Left hindlimb (tissue), 1 donor: ENCODE results near the gene HDGF.

ENCODE experiments used
- DNase-seq: peaks from one replicate; pipeline ENCODE4 v3.0.0-alpha.2; 2018

The HDGF gene

DNA sequence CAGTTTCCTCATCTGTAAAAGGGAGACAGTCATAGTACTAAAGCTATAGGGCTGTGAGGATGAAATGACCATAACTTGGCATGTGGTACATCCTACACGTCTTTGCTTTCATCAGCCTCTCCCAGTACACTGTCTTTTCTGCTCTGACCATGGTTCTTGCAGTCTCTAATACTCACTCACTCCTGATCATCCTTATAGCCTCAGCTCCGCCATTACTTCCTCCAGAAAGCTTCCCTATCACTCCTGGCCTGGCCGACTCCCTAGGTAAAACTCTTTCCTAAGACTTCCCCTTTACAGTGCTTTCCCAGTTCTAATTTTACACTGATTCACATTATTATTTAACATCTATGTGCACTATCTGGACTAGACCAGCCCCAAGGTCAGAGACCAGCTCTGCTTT lies 5.6 kb downstream of the HDGF start:
- no peak for DNase-seq

DNA sequence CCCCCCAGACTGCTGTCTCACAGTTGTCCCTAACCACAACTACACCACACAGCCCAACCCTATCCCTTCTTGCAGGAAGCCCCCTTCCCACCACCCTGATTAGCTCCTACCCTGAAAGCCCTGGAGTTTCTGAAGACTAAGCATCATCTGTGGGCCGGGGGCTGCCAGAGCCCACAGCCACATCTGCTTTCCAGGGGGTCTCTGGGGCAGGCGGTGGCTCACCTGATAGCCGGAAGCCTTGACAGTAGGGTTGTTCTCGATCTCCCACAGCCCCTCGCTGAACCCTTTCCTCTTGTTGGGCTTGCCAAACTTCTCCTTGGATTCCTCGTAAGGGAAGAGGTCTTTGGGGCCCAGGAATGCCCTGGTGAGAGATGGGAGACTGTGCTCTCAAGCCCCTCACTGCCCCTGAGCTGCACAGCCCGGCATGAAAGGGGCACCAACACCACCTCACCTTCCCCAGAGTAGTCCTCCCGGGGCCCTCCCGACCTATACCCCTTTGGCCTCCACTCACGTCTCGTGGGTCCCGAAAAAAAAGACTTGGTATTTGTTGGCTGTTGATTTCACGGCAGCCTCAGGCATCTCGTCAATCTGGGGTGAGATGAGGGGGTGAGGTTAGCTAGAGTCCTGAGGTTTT lies 6.6 kb downstream of the HDGF start:
- no peak for DNase-seq

- DNase-seq: no peak
Measured at GRCh38 chr1:156744344-156744743, 7.1 kb downstream of the HDGF start.

DNA sequence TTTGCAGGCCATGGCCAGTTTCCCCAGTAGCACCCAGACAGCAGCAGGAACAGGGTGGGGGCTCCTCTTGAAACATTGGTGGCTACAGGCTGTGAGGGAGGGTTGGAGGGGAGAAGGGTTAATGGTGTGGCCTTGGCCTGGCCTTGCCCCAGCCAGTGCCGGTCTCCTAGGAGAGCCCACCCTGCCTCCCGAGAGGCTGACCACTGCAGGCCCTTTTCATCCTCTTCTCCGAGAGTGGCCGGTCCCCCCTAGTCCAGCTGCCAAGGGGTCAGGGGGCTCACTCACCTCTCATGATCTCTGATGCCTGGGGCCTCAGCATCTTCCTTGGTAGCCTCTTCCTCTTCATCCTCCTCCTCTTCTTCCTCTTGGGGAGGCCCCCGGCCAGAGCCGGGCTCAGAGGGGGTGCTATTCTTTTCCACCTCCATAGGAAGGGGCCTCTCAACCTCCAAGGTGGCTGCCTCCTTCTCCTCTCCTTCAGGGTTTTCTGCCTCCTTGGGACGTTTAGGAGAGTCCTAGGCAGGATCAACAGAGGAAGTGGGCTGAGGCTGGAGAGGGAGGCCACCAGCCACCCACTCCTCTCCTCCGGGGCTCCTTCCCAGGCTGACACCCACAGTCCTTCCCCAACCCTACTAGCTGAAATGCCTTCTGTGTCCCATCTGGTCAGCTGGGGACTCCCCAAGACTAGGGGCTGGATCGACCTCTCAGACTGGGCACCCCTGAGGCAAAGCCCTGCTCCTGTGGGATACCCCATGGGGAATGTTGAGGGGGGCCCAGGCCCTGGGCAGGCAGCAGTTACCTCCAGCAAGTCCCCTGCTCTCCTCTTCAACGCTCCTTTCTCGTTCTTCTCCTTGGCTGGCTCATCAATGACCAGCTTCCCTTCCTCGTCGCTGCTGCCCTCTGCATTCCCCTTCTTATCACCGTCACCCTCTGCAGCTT lies 7.8 kb downstream of the HDGF start:
- no peak for DNase-seq

GRCh38 chr1:156742801-156743200 lies 8.7 kb downstream of the HDGF start:
- DNase-seq: no peak

DNA sequence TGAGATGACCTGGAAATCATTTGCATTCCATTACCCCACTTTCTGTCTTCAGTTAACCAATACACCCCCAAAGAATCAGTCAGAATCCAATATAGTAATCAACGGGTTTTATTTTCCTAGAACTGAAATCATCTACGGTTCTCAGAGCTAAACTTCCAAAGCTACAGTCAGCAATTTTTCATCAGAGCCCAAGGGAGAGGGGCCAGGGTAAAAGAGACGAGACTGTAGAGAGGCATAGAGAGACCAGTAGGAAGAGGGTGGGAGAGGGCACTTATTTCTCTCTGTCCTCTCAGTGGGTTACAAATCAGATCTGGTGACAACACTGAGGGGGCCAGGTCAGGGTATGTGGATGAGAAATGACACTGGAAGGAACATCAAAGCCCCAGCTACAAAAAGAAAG lies 9.5 kb downstream of the HDGF start:
- DNase-seq: no peak

- DNase-seq: no peak
Measured at GRCh38 chr1:156741481-156741983, 9.9 kb downstream of the HDGF start.

DNA sequence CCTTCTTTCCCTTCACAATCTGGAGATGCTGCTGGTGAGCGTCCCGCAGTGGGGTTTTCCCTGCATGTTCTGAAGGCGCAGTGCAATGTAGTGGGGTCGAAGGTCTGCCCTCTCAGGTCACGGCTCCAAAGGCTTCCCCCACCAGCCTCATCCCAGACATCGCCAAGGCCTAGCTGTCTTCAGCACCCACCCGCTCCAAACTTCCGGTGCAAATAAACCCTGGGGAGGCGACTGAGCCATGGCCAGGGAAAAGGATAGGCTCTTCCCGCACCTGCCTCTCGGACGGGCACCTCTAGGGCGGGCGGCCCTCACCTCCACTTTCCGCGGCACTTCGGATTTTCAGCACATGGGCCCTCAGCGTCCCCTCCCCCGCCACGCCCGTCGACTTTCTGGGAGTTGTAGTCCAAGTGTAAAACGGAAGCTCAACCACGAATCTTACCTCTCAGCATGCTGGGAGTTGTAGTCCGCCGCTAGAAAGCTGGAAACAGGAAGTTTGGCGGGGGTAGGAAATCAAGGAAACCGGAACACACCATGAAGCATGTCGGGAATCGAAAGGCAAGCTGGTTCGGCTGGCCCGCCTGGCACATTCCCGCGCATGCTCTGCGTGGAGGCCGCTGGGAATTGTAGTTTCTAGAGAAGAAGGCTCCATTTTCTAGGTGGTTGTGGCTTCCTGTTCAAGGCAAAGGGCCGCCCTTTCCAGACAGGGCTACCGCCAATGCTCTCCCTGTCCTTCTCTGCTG lies 10.6 kb downstream of the HDGF start, which contains the start of gene MRPL24:
TSS of gene MRPL24 (minus strand) at position 348 of the 740 bp plus-strand sequence. CDS start 2,384 bp downstream, outside the sequence.
- peak; percentile 99 for DNase-seq

DNA sequence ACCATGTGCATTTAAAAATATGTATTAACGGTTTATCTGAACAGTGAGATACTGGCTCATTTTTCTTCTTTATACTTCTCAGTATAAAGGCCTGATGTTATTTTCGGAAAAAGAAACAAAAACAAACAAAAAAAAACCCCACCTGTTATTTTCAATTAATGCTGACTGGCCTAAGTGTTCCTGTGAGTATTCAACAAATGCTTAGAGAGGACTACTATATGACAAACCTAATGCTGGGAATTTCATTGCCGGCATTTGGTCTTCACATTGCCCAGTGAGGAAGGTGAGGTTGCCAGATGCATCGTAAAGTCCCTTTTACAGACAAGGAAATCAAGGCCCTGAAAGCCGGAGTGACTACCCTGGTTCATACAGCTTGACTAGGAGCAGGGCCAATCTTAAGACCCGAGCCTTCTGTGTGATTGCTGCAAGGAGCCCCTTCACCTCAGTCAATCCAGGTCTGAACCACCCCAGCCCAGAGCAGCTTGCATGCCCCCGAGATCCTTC lies 11.2 kb downstream of the HDGF start:
- DNase-seq: no peak

GRCh38 chr1:156738916-156739315 lies 12.6 kb downstream of the HDGF start:
- no peak for DNase-seq

DNA sequence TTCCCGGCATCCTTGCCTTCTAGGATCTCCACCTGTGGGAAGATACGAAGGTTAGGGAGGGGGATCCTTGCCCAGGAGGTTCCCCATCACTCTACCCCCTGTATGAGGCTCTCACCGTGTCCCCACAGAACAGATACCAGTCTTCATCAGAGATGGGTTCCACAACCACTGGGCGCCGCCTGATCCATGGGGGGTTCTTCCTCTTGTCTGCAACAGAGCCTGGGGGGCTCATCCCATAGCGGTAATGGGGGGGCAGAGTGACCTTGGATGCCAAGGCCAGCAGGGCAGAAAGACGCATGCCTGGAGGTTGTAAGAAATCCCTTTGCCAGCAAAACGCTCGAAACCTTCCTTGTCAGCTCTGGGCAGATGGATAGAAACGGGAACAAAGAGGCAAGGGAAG lies 13.1 kb downstream of the HDGF start:
- DNase-seq: no peak

DNA sequence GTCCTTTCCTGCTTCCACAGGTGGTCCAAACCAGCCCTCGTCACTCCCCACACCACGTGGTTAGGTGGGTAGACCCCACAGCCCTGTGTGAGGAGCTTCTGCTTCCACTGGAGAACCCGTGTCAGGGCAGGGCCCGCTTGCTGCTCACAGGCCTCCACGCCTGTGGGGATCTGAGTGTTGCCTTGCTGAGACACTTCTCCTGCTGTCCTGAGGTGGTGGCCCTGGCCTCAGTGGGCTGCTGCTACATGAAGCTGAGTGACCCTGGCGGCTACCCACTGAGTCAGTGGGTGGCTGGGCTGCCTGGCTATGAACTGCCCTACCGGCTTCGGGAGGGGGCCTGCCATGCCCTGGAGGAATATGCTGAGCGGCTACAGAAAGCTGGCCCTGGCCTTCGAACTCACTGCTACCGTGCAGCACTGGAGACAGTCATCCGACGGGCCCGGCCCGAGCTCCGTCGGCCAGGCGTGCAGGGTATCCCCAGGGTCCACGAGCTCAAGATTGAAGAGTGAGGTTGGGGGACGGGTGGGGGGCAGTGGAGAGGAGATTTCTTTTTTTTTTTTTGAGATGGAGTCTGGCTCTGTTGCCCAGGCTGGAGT lies 17.4 kb downstream of the HDGF start:
- no peak for DNase-seq

DNA sequence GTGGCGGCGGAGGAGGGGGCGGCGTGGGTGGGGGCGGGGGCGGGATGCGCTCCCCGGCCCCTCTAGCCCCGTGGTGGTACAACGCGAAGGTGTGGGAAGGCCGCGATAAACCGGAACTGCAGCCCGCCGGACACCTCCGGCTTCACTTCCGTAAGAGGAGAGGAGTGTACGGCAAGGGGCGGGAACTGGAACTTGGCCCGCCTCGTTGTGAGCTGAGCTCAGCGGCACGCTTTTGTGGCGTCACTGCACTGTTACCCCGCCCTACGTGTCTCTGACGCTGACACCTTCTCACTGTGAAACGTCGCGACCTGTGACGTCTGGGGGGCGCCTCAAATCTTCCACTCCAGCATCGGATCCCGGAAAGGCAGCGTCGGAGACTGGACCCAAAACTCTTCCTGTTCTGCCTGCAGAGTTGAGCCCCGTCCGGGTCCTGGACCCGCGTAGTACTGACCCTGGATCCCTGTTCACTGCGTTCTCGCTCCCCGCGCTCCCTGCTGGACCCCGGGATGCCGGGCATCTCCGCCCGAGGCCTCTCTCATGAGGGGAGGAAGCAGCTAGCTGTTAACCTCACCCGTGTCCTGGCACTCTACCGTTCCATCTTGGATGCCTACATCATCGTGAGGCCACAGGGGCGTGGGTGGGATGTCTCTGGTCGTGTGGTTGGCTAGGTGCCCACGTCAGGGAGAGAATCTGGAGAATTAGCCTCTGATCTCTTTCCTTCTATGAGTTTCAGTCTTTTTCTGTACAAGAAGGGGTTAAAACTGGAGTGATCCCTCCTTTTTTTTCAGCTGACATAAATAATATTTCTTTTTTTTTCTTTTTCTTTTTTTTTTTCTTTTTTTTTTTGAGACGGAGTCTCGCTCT lies 22.6 kb downstream of the HDGF start, which contains the start of gene ISG20L2:
TSS of gene ISG20L2 (minus strand) at position 168 of the 864 bp plus-strand sequence. CDS start 1,114 bp downstream, outside the sequence.
- peak; percentile 97 for DNase-seq

GRCh38 chr1:156727926-156728598 lies 23.4 kb downstream of the HDGF start, which contains the start of gene METTL25B:
METTL25B (plus strand) TSS chr1:156728469; CDS start chr1:156729105, 636 bp downstream.
- peak; percentile 55 for DNase-seq

GRCh38 chr1:156727492-156727891 lies 24.0 kb downstream of the HDGF start:
- DNase-seq: no peak

DNA sequence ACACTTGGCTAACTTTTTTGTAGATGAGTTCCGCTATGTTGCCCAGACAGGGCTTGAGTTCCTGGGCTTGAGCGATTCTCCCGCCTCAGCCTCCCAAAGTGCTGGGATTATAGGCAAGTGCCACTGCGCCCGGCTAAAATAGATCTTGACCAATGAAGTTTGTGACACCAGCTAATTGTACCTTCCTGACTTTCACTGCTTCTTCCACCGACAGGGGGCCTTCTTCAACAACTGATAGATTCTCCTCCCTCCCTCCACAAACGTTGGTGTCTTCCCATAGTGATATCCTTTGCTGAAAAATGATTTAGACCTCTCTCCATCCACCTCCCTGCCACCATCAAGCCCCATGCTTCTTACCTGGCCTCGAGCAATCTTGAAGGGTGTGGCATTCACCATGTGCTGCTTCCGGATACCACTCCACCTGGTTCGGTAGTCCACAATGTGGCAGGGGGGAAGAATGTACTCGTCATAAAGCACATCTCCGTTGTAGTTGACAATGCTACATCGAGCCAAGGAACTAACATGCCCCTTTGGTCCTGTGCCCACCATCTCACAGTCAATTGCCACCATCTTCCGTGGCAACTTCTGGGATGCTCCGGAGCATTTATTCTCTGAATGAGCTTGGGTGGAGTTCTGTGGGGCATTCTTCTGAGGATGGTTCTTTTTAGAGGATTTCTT lies 24.8 kb downstream of the HDGF start:
- peak; percentile 31 for DNase-seq

DNA sequence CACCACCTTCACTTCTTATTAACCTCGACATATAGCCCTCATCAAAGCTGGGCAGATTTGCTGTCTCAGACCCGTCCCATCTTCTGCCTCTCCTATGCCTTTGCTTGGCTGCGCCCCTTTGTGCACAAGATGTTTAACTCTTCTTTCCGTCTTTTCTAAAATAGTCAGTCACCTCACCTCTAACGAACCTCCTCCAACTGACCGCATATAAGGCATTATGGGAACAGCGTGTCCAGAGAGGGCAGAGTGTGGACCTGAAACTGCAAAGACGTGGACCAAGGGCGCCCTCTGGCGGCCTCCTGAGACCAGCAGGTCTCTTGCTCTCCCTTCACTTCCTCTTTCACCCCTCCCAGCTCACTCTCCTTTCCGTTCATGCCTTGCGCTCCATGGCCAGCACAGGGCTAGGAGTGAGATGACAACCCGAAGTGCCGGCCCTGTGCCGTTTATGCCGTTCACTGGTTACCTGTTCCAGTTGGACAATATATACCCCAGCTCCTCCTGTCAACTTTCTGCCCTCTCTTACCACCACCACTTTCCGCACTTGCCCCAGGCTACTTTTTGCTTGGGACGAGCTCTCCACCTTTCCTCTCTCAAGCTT lies 25.7 kb downstream of the HDGF start:
- peak; percentile 90 for DNase-seq

- DNase-seq: no peak
Measured at GRCh38 chr1:156721535-156721934, 29.9 kb downstream of the HDGF start.

DNA sequence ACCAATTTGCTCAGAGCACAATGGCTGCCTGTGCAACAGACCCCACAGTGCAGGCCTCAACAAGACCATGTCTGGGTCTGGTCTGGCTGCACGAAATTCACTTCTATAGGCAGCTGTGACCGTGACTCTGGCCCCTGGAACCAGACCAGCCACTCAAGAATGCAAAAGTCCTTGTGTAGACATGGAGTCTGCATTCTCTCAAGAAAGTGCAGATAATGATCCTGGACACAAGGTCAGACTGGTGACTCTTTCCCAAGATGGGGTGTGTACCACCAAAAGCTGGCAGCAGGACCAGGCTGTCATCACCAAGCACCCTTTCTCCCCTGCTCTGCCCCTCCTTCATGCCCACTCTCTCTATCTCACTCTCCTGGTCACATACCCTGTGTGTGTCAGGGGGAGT lies 30.3 kb downstream of the HDGF start:
- DNase-seq: no peak

DNA sequence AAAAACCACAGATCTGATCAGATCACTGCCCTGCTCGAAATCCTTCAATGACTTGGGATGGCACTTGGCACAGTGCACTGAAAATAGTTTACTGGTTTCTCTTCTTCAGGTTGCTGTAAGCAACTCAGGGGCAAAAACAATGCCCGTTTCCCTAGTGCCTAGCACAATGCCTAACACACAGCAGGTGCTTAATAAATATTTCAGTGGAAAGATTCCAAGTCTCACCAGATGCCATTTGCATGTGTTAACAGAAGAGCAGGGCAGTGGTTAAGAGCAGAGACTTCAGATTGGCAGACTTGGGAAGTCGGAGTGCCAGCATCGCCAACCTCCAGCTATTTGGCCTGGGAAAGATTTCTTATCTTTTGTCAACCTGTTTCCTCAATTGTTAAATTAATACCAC lies 34.1 kb downstream of the HDGF start:
- no peak for DNase-seq
